NCI-H2227 (cell line): ENCODE data around the gene ARHGAP28.
"Not testable (repeated sequence)": the region's sequence is repeated elsewhere in the genome, so short reads cannot be mapped to it uniquely, and the experiment has no call there.

Source experiments
- DNase-seq: peaks from one replicate; lab custom pipeline; 2025; ENCODE audit not compliant: unreplicated experiment; lab: John Stamatoyannopoulos, UW

The ARHGAP28 gene

GRCh38 chr18:6807515-6808257, 78.2 kb downstream of the ARHGAP28 start:
- DNase-seq: no peak

GRCh38 chr18:6810191-6810590, 80.7 kb downstream of the ARHGAP28 start:
- DNase-seq: no peak

- DNase-seq: no peak
These were observed 82.3 kb downstream of the ARHGAP28 start for GRCh38 chr18:6811816-6812215.

GRCh38 chr18:6814882-6815425, 85.4 kb downstream of the ARHGAP28 start:
- no peak for DNase-seq

GRCh38 chr18:6816154-6816553, 86.6 kb downstream of the ARHGAP28 start:
- no peak for DNase-seq

- DNase-seq: no peak
These were observed 89.8 kb downstream of the ARHGAP28 start for GRCh38 chr18:6819332-6819731.

GRCh38 chr18:6820314-6820713, 90.8 kb downstream of the ARHGAP28 start:
- no peak for DNase-seq

GRCh38 chr18:6821356-6821755, 91.8 kb downstream of the ARHGAP28 start:
- DNase-seq: no peak

GRCh38 chr18:6827161-6827560, 97.6 kb downstream of the ARHGAP28 start:
- DNase-seq: not testable (repeated sequence)

- DNase-seq: not testable (repeated sequence)
These were observed 98.0 kb downstream of the ARHGAP28 start for GRCh38 chr18:6827566-6827965.

GRCh38 chr18:6830916-6831315, 101.4 kb downstream of the ARHGAP28 start:
- DNase-seq: no peak

- DNase-seq: no peak
These were observed 105.8 kb downstream of the ARHGAP28 start for GRCh38 chr18:6835345-6835744.

- no peak for DNase-seq
These were observed 106.8 kb downstream of the ARHGAP28 start for GRCh38 chr18:6836331-6836730.

GRCh38 chr18:6837904-6838303, 108.4 kb downstream of the ARHGAP28 start:
- DNase-seq: no peak

GRCh38 chr18:6842081-6842480, 112.6 kb downstream of the ARHGAP28 start:
- no peak for DNase-seq

GRCh38 chr18:6843308-6843707, 113.8 kb downstream of the ARHGAP28 start:
- DNase-seq: no peak

GRCh38 chr18:6845521-6845920, 116.0 kb downstream of the ARHGAP28 start:
- not testable (repeated sequence) for DNase-seq

- no peak for DNase-seq
These were observed 120.9 kb downstream of the ARHGAP28 start for GRCh38 chr18:6850396-6850795.

GRCh38 chr18:6851480-6851879, 122.0 kb downstream of the ARHGAP28 start:
- DNase-seq: no peak

- DNase-seq: no peak
These were observed 125.3 kb downstream of the ARHGAP28 start for GRCh38 chr18:6854811-6855210.

GRCh38 chr18:6855767-6856166, 126.3 kb downstream of the ARHGAP28 start:
- no peak for DNase-seq

GRCh38 chr18:6857300-6857699, 127.8 kb downstream of the ARHGAP28 start:
- no peak for DNase-seq
